CD14-positive monocyte (primary cell): Measurements from ENCODE around the gene DHX9. TPM values are rescaled to one million over a fixed set of nuclear protein-coding genes. Genes with fewer than 3 reads are reported as not detected.

Experiments used
- DNase-seq, 3 donors: peaks; one replicate each; pipeline ENCODE4 v3.0.0-alpha.2; 2011 to 2022
- H2AFZ ChIP-seq: 2 replicates; pipeline ENCODE4 v1.6.0; 2012; ENCODE audit warnings: mild to moderate bottlenecking, low read depth, low read length, inconsistent platforms; ENCODE audit not compliant: insufficient read depth, poor library complexity, severe bottlenecking
- H3K27ac ChIP-seq, 2 donors: 1 replicate in 1 of 2; 2 replicates in 1 of 2; pipeline ENCODE4 v1.5.1; 2012 to 2013; ENCODE audit warnings: low read length in 2 of 2, control low read depth in 1 of 2, inconsistent platforms in 1 of 2, low read depth in 1 of 2, mild to moderate bottlenecking in 1 of 2
- H3K27me3 ChIP-seq, 2 donors: one replicate each; pipeline versions ENCODE4 v1.6.0 to v1.6.1; 2011 to 2013; ENCODE audit warnings: low read length in 2 of 2; ENCODE audit not compliant: control insufficient read depth in 2 of 2, insufficient read depth in 2 of 2
- H3K36me3 ChIP-seq, 2 donors: replicated peaks in 1 of 2; 1 replicate in 1 of 2; 2 replicates in 1 of 2; pipeline versions ENCODE4 v1.5.1 to v1.6.1; 2012 to 2013; ENCODE audit warnings: low read length in 2 of 2, control low read depth in 1 of 2, inconsistent platforms in 1 of 2, mild to moderate bottlenecking in 1 of 2; ENCODE audit not compliant: insufficient read depth in 2 of 2, control insufficient read depth in 1 of 2
- H3K4me1 ChIP-seq, 2 donors: 1 replicate in 1 of 2; 2 replicates in 1 of 2; pipeline versions ENCODE4 v1.5.1 to v1.6.1; 2012 to 2013; ENCODE audit warnings: low read length in 2 of 2, control low read depth in 1 of 2, inconsistent platforms in 1 of 2, mild to moderate bottlenecking in 1 of 2, moderate library complexity in 1 of 2; ENCODE audit not compliant: insufficient read depth in 2 of 2, control insufficient read depth in 1 of 2
- H3K4me2 ChIP-seq: replicated peaks from 2 replicates; pipeline ENCODE3; 2012; ENCODE audit warnings: low read length, moderate library complexity, mild to moderate bottlenecking; ENCODE audit not compliant: poor library complexity, severe bottlenecking; ENCODE audit errors: extremely low read depth
- H3K4me3 ChIP-seq, 3 experiments: fragments of 200-600 bp in 1 of 3; sonication (generic) in 1 of 3; replicated peaks in 1 of 3; 1 replicate in 2 of 3; 2 replicates in 1 of 3; pipeline ENCODE4 v1.5.1; 2011 to 2013; ENCODE audit warnings: low read length in 3 of 3, mild to moderate bottlenecking in 3 of 3, control low read depth in 2 of 3, low read depth in 2 of 3, inconsistent platforms in 1 of 3, moderate library complexity in 1 of 3
- H3K79me2 ChIP-seq: 2 replicates; pipeline ENCODE4 v1.6.0; 2012; ENCODE audit warnings: mild to moderate bottlenecking, control low read depth, inconsistent platforms, low read length, moderate library complexity; ENCODE audit not compliant: insufficient read depth
- H3K9ac ChIP-seq: 2 replicates; pipeline ENCODE4 v1.6.0; 2017; ENCODE audit warnings: low read length, mild to moderate bottlenecking; ENCODE audit not compliant: insufficient read depth, poor library complexity, severe bottlenecking
- H3K9me3 ChIP-seq, 2 donors: replicated peaks in 1 of 2; 1 replicate in 1 of 2; 2 replicates in 1 of 2; pipeline versions ENCODE4 v1.5.1 to v1.6.1; 2012 to 2013; ENCODE audit warnings: low read length in 2 of 2, control low read depth in 1 of 2; ENCODE audit not compliant: control insufficient read depth in 1 of 2, insufficient read depth in 1 of 2
- H4K20me1 ChIP-seq: 2 replicates; pipeline ENCODE4 v1.6.0; 2012; ENCODE audit warnings: mild to moderate bottlenecking, low read length, control low read depth, moderate library complexity; ENCODE audit not compliant: insufficient read depth
- H3K27ac Mint-ChIP-seq, 7 donors: one replicate each; pipeline ENCODE4 v1.8.0; 2020; ENCODE audit warnings: mild to moderate bottlenecking in 7 of 7, mixed read lengths in 7 of 7, moderate library complexity in 6 of 7, inconsistent platforms in 2 of 7
- H3K27me3 Mint-ChIP-seq, 3 donors: one replicate each; pipeline ENCODE4 v1.8.0; 2021 to 2022; ENCODE audit warnings: low read depth in 3 of 3, mild to moderate bottlenecking in 3 of 3, mixed read lengths in 3 of 3, moderate library complexity in 3 of 3, inconsistent platforms in 1 of 3
- H3K36me3 Mint-ChIP-seq, 2 donors: one replicate each; pipeline ENCODE4 v1.8.0; 2020; ENCODE audit warnings: mixed read lengths in 2 of 2, inconsistent platforms in 1 of 2, mild to moderate bottlenecking in 1 of 2
- H3K4me1 Mint-ChIP-seq: one replicate; pipeline ENCODE4 v1.8.0; 2020; ENCODE audit warnings: mild to moderate bottlenecking, mixed read lengths
- H3K4me3 Mint-ChIP-seq, 2 donors: one replicate each; pipeline ENCODE4 v1.8.0; 2020; ENCODE audit warnings: mild to moderate bottlenecking in 2 of 2, mixed read lengths in 2 of 2, moderate library complexity in 1 of 2
- H3K9me3 Mint-ChIP-seq, 7 donors: one replicate each; pipeline ENCODE4 v1.8.0; 2020 to 2022; ENCODE audit warnings: mixed read lengths in 7 of 7, mild to moderate bottlenecking in 6 of 7, moderate library complexity in 6 of 7, inconsistent platforms in 2 of 7
- CTCF ChIP-seq: fragments of 200-600 bp; IDR thresholded peaks from one replicate; pipeline ENCODE4 v1.8.0; 2022; ENCODE audit warnings: antibody characterized with exemption, mild to moderate bottlenecking
- WGBS: methylation state at CpG from one replicate; pipeline ENCODE4 v1.1.5; 2013; ENCODE audit warnings: missing lambda C conversion rate; ENCODE audit not compliant: insufficient coverage; 5-methylcytosine and 5-hydroxymethylcytosine counted together
- intact Hi-C, 2 donors: fragments of 100-400 bp; cut with micrococcal nuclease; formaldehyde crosslinking; loops; one replicate each; pipeline versions ENCODE4 v1.15.0 to v1.15.1; 2023
- polyA plus RNA-seq, 3 donors: library from polyadenylated mRNA; depleted of rRNA in 1 of 3; unstranded in 2 of 3; stranded (reverse) in 1 of 3; fragments of 300-500 nt in 2 of 3; fragments of >200 nt in 1 of 3; fragmentation: Illumina TruSeq in 2 of 3; gene quantifications; 1 replicate in 2 of 3; 2 replicates in 1 of 3; pipeline ENCODE4 v1.2.3, GENCODE V29; 2012 to 2021

Gene DHX9
- polyA plus RNA-seq, 3 donors, result 57.9 to 71.5 (median 58.5) TPM

GRCh38 chr1:182860658-182861057 lies 21.5 kb downstream of the DHX9 start:
- H3K36me3 Mint-ChIP-seq, result peaks cover 92 to 97% of the 10 kb centered on the region in 2 donors
- Histone ChIP-seq H3K4me1 (no peaks in the 10 kb centered on the region), H3K27me3 (no peaks in the 10 kb centered on the region), H3K4me3 (no peak overlapping the region), H4K20me1 (peaks cover 88% of the 10 kb centered on the region), H3K4me2 (no peak overlapping the region), H3K9ac (no peak overlapping the region), H3K27ac (no peak overlapping the region), H3K79me2 (no peaks in the 10 kb centered on the region), H2AFZ (no peak overlapping the region), H3K36me3 (peaks cover 100% of the 10 kb centered on the region in 2 donors), H3K9me3 (no peaks in the 10 kb centered on the region)
- intact Hi-C loops, result loop anchor here in 1 of 2 donors (10.0 kb wide), 1 partner anchor 1864 kb away; no protein-coding TSS in a partner anchor
- WGBS, result 83% methylated on average over 2 of the region's 4 CpGs
- no peak overlapping the region for H3K4me3 Mint-ChIP-seq
- H3K27ac Mint-ChIP-seq, result no peak overlapping the region
- H3K4me1 Mint-ChIP-seq, result no peaks in the 10 kb centered on the region
- no peak for DNase-seq
- no peaks in the 10 kb centered on the region for H3K9me3 Mint-ChIP-seq
- TF ChIP-seq CTCF, result no peak
- no peaks in the 10 kb centered on the region for H3K27me3 Mint-ChIP-seq

- no peak overlapping the region for H3K4me3 ChIP-seq
- no peaks in the 10 kb centered on the region for H3K4me1 ChIP-seq
- WGBS, result no CpG with 5 or more reads among the region's 2 CpGs
- H3K9me3 ChIP-seq, result no peaks in the 10 kb centered on the region
- intact Hi-C loops, result loop anchor here in 1 of 2 donors (10.0 kb wide), 1 partner anchor 1863 kb away; no protein-coding TSS in a partner anchor
- Mint-ChIP-seq H3K9me3 (no peaks in the 10 kb centered on the region), H3K27me3 (no peaks in the 10 kb centered on the region), H3K4me3 (no peak overlapping the region), H3K27ac (no peak overlapping the region), H3K4me1 (no peaks in the 10 kb centered on the region), H3K36me3 (peaks cover 92 to 97% of the 10 kb centered on the region in 2 donors)
- H3K4me2 ChIP-seq, result no peak overlapping the region
- H2AFZ ChIP-seq, result no peak overlapping the region
- no peak overlapping the region for H3K9ac ChIP-seq
- no peak overlapping the region for H3K27ac ChIP-seq
- no peaks in the 10 kb centered on the region for H3K79me2 ChIP-seq
- H3K36me3 ChIP-seq, result peaks cover 100% of the 10 kb centered on the region in 2 donors
- no peak for DNase-seq
- no peaks in the 10 kb centered on the region for H3K27me3 ChIP-seq
- peaks cover 84% of the 10 kb centered on the region for H4K20me1 ChIP-seq
- no peak for TF ChIP-seq CTCF
Measured at GRCh38 chr1:182861994-182862393, 22.8 kb downstream of the DHX9 start.
